Stimulated activated CD4-positive, alpha-beta T cell treated with anti-CD3 and anti-CD28 coated beads, Interleukin-15, amount 100 ng/mL, for 48 hours (primary cell): Measurements from ENCODE around the gene CDC42BPB.

Source experiments
- DNase-seq, 2 donors: peaks; one replicate each; pipeline ENCODE4 v3.0.0-alpha.2; 2020; ENCODE audit warnings: low read depth in 2 of 2

CDC42BPB gene

GRCh38 chr14:102996941-102997340, 60.4 kb downstream of the CDC42BPB start:
- DNase-seq: no peak

GRCh38 chr14:102994689-102995088, 62.7 kb downstream of the CDC42BPB start:
- no peak for DNase-seq

- no peak for DNase-seq
These were observed 63.8 kb downstream of the CDC42BPB start for GRCh38 chr14:102993523-102993922.

GRCh38 chr14:102991376-102991775, 66.0 kb downstream of the CDC42BPB start:
- no peak for DNase-seq

GRCh38 chr14:102988054-102988453, 69.3 kb downstream of the CDC42BPB start:
- DNase-seq: no peak

- DNase-seq: no peak
These were observed 70.4 kb downstream of the CDC42BPB start for GRCh38 chr14:102986810-102987579.

GRCh38 chr14:102985665-102986064, 71.7 kb downstream of the CDC42BPB start:
- no peak for DNase-seq

- DNase-seq: no peak
These were observed 72.8 kb downstream of the CDC42BPB start for GRCh38 chr14:102984336-102985102.

GRCh38 chr14:102983496-102983895, 73.9 kb downstream of the CDC42BPB start:
- no peak for DNase-seq

GRCh38 chr14:102982852-102983470, 74.4 kb downstream of the CDC42BPB start:
- no peak for DNase-seq

GRCh38 chr14:102980409-102980810, 76.9 kb downstream of the CDC42BPB start:
- no peak for DNase-seq

- DNase-seq: no peak
These were observed 77.9 kb downstream of the CDC42BPB start for GRCh38 chr14:102979406-102979805.

- DNase-seq: no peak
These were observed 79.9 kb downstream of the CDC42BPB start for GRCh38 chr14:102977475-102977874.

GRCh38 chr14:102975662-102976061, 81.7 kb downstream of the CDC42BPB start:
- DNase-seq: no peak

- no peak for DNase-seq
These were observed 83.6 kb downstream of the CDC42BPB start for GRCh38 chr14:102973706-102974285.

- no peak for DNase-seq
These were observed 85.3 kb downstream of the CDC42BPB start for GRCh38 chr14:102971836-102972606.

- no peak for DNase-seq
These were observed 86.0 kb downstream of the CDC42BPB start for GRCh38 chr14:102971314-102971713.

GRCh38 chr14:102970496-102970895, 86.9 kb downstream of the CDC42BPB start:
- DNase-seq: no peak

- no peak for DNase-seq
These were observed 87.4 kb downstream of the CDC42BPB start for GRCh38 chr14:102969901-102970300.

GRCh38 chr14:102969060-102969791, 88.1 kb downstream of the CDC42BPB start:
- no peak for DNase-seq

- DNase-seq: no peak
These were observed 89.0 kb downstream of the CDC42BPB start for GRCh38 chr14:102968306-102968705.
